GM19328 (cell line): ENCODE data around the gene PCDH9.

Source experiments
- ATAC-seq: cut with Tn5 transposase; IDR thresholded peaks from one replicate; pipeline ENCODE4 v1.9.1; 2021; ENCODE audit warnings: mild to moderate bottlenecking, moderate library complexity; ENCODE audit not compliant: unreplicated experiment

PCDH9 gene

GRCh38 chr13:67229481-67230403 lies at the start of gene PCDH9:
PCDH9 (minus strand) TSS chr13:67230336; CDS start chr13:67228440, 1,896 bp downstream.
- peak; percentile 1 for ATAC-seq

GRCh38 chr13:67278235-67278634 lies 48.1 kb upstream of the PCDH9 start:
- ATAC-seq: no peak

- no peak for ATAC-seq
These were observed 47.4 kb upstream of the PCDH9 start for GRCh38 chr13:67277581-67277980.

- ATAC-seq: no peak
These were observed 45.3 kb upstream of the PCDH9 start for GRCh38 chr13:67275351-67275960.

- no peak for ATAC-seq
These were observed 42.9 kb upstream of the PCDH9 start for GRCh38 chr13:67273001-67273400.

- ATAC-seq: no peak
These were observed 37.0 kb upstream of the PCDH9 start for GRCh38 chr13:67267136-67267535.

GRCh38 chr13:67259208-67259607 lies 29.1 kb upstream of the PCDH9 start:
- ATAC-seq: no peak

- ATAC-seq: no peak
These were observed 28.3 kb upstream of the PCDH9 start for GRCh38 chr13:67258482-67258881.

GRCh38 chr13:67238861-67239260 lies 8.7 kb upstream of the PCDH9 start:
- no peak for ATAC-seq

GRCh38 chr13:67238277-67238859 lies 8.2 kb upstream of the PCDH9 start:
- no peak for ATAC-seq

GRCh38 chr13:67235265-67235664 lies 5.1 kb upstream of the PCDH9 start:
- ATAC-seq: no peak

GRCh38 chr13:67232384-67232783 lies 2.2 kb upstream of the PCDH9 start:
- no peak for ATAC-seq

GRCh38 chr13:67231289-67232000 lies 1.3 kb upstream of the PCDH9 start:
- no peak for ATAC-seq

- ATAC-seq: peak; percentile 100
These were observed 510 bp upstream of the PCDH9 start for GRCh38 chr13:67230404-67231288.

- no peak for ATAC-seq
These were observed 1.2 kb downstream of the PCDH9 start for GRCh38 chr13:67228916-67229315.

GRCh38 chr13:67228031-67228430 lies 2.1 kb downstream of the PCDH9 start:
- no peak for ATAC-seq

- no peak for ATAC-seq
These were observed 2.8 kb downstream of the PCDH9 start for GRCh38 chr13:67227131-67227983.

- ATAC-seq: no peak
These were observed 3.4 kb downstream of the PCDH9 start for GRCh38 chr13:67226696-67227095.
